GM10266 (cell line): ENCODE measurements around the gene HPGD.

Source experiments
- DNase-seq: peaks from one replicate; pipeline ENCODE4 v3.0.0; 2012; ENCODE audit errors: extremely low spot score
- TF ChIP-seq, protein P1 (sequence below): IDR thresholded peaks from 2 replicates; pipeline ENCODE4 v1.5.1; 2012; ENCODE audit warnings: mild to moderate bottlenecking, low read depth; ENCODE audit not compliant: control insufficient read depth, insufficient read depth; ENCODE audit errors: missing control alignments

HPGD gene

DNA sequence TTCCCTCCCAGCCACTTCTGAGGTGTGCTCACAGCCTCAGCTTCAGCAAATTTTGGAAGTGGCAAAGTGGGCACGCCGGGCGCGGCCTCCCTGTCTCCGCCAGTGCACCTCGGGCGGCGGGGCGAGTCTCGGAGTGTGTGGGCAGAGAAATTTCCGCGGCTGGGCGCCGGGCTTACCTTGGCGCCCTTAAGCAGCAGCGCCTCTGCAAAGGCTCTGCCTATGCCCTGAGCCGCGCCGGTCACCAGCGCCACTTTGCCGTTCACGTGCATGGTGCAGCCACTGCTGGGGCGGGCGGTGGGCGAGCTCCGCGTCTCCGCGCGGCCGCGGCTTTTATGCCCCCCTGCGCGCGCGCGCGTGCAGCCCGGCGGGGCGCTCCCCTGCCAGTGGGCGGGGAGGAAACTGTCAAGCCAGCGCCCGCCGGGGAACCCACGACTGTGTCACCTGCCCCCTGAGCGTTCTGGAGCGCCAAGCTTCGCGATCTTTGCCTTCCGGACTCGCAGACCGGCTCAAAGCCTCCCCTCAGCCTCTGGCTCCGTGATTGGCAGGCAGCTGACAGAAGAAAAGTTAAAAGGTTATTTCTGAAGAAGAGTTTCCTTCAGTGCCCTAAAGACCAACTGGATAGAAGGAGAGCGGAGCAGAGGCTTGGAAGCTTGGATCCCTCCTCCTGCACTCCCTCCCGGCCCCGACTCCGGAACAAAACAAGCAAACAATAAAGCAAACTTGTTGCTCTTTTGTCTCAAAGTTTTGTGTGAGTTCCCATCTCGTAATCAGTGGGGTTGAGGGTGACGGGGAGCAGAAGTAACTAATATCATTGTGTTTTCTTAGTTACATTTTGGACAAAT lies at the start of gene HPGD:
TSS of gene HPGD (minus strand) at position 306 of the 842 bp plus-strand sequence. CDS start at position 269, 37 bp downstream.
- DNase-seq = peak; percentile 31
- TF ChIP-seq, protein P1, sequence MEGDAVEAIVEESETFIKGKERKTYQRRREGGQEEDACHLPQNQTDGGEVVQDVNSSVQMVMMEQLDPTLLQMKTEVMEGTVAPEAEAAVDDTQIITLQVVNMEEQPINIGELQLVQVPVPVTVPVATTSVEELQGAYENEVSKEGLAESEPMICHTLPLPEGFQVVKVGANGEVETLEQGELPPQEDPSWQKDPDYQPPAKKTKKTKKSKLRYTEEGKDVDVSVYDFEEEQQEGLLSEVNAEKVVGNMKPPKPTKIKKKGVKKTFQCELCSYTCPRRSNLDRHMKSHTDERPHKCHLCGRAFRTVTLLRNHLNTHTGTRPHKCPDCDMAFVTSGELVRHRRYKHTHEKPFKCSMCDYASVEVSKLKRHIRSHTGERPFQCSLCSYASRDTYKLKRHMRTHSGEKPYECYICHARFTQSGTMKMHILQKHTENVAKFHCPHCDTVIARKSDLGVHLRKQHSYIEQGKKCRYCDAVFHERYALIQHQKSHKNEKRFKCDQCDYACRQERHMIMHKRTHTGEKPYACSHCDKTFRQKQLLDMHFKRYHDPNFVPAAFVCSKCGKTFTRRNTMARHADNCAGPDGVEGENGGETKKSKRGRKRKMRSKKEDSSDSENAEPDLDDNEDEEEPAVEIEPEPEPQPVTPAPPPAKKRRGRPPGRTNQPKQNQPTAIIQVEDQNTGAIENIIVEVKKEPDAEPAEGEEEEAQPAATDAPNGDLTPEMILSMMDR = no peak

GRCh38 chr4:174564529-174564928 lies 42.2 kb upstream of the HPGD start:
- no peak for DNase-seq

DNA sequence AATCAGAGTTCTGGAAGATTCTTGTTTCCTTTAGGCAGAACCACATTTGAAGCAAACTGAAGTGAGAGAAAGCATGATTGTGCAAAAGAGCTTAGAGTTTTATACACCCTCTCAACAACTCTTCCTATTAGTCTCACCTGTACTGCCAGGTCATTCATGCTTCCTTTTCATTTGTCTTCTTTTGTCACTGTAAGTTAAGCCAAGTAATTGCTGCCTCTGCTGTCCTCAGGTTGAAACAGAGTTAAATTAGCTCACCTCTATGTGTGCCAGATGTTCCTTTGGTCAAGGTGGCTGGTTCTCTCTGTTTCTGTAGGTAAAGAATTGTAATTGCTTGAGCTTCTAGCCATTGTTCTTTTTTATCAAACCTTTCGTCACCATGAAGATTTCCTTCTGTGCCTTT lies 41.1 kb upstream of the HPGD start:
- DNase-seq = no peak
- TF ChIP-seq, protein P1 = no peak

More at GRCh38 chr4:174564529-174564928, 42.2 kb upstream of the HPGD start:
- TF ChIP-seq, protein P1 = no peak

GRCh38 chr4:174561560-174561959 lies 39.3 kb upstream of the HPGD start:
- DNase-seq = no peak
- TF ChIP-seq, protein P1 = no peak

DNA sequence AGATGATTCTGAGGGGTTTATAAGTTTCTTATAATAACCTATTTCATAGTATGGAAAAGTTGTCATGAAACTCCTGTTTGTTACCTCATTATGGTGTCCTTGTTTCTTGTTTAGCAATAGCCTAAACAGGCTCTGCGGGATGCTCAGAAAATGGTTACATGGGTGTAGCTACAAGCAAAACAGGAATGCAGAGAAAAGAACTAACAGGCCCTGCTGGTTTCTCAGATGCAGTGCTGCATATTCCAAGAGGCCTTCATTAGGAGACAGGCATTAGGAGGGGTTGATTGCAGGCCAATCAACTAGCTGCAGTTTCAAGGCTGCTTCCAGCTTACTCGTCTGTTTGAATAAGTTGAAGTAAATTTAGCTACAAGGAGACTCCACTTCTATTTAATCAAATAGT lies 37.6 kb upstream of the HPGD start:
- no peak for DNase-seq
- TF ChIP-seq, protein P1 = no peak

DNA sequence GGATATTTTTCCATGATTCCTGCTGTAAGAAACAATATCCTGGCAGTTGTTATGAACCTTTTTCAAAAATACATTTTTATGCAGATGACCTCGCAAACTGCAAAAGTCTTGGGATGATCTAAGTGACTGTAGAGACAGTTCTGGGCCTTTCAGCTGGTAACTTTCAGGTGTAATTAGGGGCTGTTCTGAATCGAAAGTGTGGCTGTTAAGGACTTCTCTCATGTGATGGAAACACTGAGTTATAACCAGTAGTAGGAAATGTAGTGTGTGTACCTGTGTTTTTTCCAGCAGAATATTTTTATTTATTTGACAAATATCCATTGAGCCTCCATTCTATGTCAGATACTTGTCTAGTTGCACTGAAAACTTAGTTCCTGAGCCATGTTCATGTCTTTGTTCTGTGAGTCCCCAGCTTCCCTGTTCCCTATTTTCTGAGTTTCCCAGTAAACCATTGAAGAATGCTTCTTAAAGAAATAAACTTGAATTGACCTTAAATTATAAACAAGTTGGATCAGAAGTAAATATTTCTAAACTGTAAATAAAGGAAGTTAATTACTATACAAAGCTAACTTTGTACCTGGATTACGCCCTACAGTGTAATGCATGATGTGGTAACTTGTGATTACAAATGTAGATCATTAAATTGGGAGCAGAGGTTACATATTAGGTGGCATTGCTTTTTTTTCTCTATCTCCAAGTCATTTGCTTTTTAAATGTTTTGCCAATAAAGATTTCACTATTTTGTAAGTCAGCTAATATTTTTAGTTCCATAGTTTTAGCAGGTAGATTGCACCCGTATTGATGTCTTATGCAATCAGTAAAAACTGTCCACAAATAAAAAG lies 33.7 kb upstream of the HPGD start:
- TF ChIP-seq, protein P1 = no peak
- no peak for DNase-seq
